GM12878 (cell line): ENCODE results near the gene CASP10. TPM values are rescaled to one million over a fixed set of nuclear protein-coding genes. Genes with fewer than 3 reads are reported as not detected.

Experiments
- ATAC-seq: fragments of 200-7000 bp; cut with Tn5 transposase; 3 replicates; pipeline ENCODE4 v1.9.1; 2020; ENCODE audit warnings: mild to moderate bottlenecking, moderate library complexity
- BruUV-seq: library from RNA; stranded (reverse); fragments of 400-500 nt; replicated peaks from 2 replicates; lab custom pipeline; 2021; lab: Mats Ljungman, UMichigan
- CTCF ChIA-PET: fragments of 300-600 bp; sonication (Branson Sonifier 250); formaldehyde crosslinking; extraction: SDS; loops from one replicate; lab custom pipeline; 2021; ENCODE audit warnings: inconsistent platforms; lab: Yijun Ruan, JAX
- POLR2A ChIA-PET: fragments of 350-600 bp; formaldehyde crosslinking; extraction: SDS; loops from one replicate; lab custom pipeline; 2021; ENCODE audit warnings: inconsistent platforms; lab: Charles Lee
- RAD21 ChIA-PET: fragments of 300-600 bp; sonication (Branson Sonifier 250); formaldehyde crosslinking; loops from one replicate; lab custom pipeline; 2023; ENCODE audit warnings: antibody characterized with exemption; ENCODE audit not compliant: unreplicated experiment; lab: Charles Lee
- SMC1A ChIA-PET: fragments of 300-600 bp; sonication (Branson Sonifier 250); formaldehyde crosslinking; loops from one replicate; lab custom pipeline; 2023; ENCODE audit not compliant: unreplicated experiment, uncharacterized antibody; lab: Charles Lee
- DNase-seq: peaks from one replicate; pipeline ENCODE4 v3.0.0-alpha.2; 2011; ENCODE audit warnings: low read depth, low spot score
- FAIRE-seq: peaks from 3 replicates; lab custom pipeline; 2011; peaks lifted over from hg19 to GRCh38; lab: Jason Lieb, UNC
- H2AFZ ChIP-seq: 2 replicates; pipeline ENCODE4 v1.6.0; 2011; ENCODE audit warnings: low read depth, low read length, control low read depth; ENCODE audit not compliant: control insufficient read depth
- H3K27ac ChIP-seq: 2 replicates; pipeline ENCODE4 v1.5.1; 2011; ENCODE audit warnings: control low read depth; ENCODE audit not compliant: control insufficient read depth, insufficient read depth
- H3K27me3 ChIP-seq, 2 experiments: replicated peaks in 1 of 2; 2 replicates each; pipeline versions ENCODE4 v1.6.0 to v1.6.1; 2011; ENCODE audit warnings: low read length in 1 of 2; ENCODE audit not compliant: control insufficient read depth in 2 of 2, insufficient read depth in 2 of 2
- H3K36me3 ChIP-seq, 2 experiments: 2 replicates each; pipeline ENCODE4 v1.5.1; 2011; ENCODE audit warnings: low read length in 1 of 2; ENCODE audit not compliant: control insufficient read depth in 2 of 2, insufficient read depth in 2 of 2
- H3K4me1 ChIP-seq: 2 replicates; pipeline ENCODE4 v1.6.1; 2011; ENCODE audit warnings: mild to moderate bottlenecking, low read length, moderate library complexity, mixed read lengths; ENCODE audit not compliant: control insufficient read depth, insufficient read depth
- H3K4me2 ChIP-seq: 2 replicates; pipeline ENCODE4 v1.6.0; 2011; ENCODE audit warnings: control low read depth; ENCODE audit not compliant: control insufficient read depth, insufficient read depth
- H3K4me3 ChIP-seq: fragments of 200-600 bp; sonication (generic); 2 replicates; pipeline ENCODE4 v1.5.1; 2016
- H3K79me2 ChIP-seq: 2 replicates; pipeline ENCODE4 v1.6.0; 2011; ENCODE audit warnings: low read length; ENCODE audit not compliant: control insufficient read depth, insufficient read depth
- H3K9ac ChIP-seq: 2 replicates; pipeline ENCODE4 v1.8.0; 2011; ENCODE audit warnings: low read length, control low read depth, mixed read lengths; ENCODE audit not compliant: control insufficient read depth, insufficient read depth
- H3K9me3 ChIP-seq: replicated peaks from 3 replicates; pipeline ENCODE4 v1.5.1; 2011; ENCODE audit warnings: mild to moderate bottlenecking, low read length; ENCODE audit not compliant: control insufficient read depth, insufficient read depth
- H4K20me1 ChIP-seq: 2 replicates; pipeline ENCODE4 v1.6.0; 2011; ENCODE audit not compliant: control insufficient read depth, insufficient read depth
- ATF7 ChIP-seq: fragments of 450-650 bp; IDR thresholded peaks from 2 replicates; pipeline ENCODE4 v1.6.1; 2016; ENCODE audit warnings: low read depth, mild to moderate bottlenecking
- ESRRA ChIP-seq: IDR thresholded peaks from 2 replicates; pipeline ENCODE4 v1.6.1; 2012; ENCODE audit warnings: mild to moderate bottlenecking, low read length, improper control_type of control experiment
- FOXM1 ChIP-seq: IDR thresholded peaks from 2 replicates; pipeline ENCODE4 v1.6.1; 2012; ENCODE audit warnings: low read depth, mild to moderate bottlenecking, inconsistent platforms, low read length, moderate library complexity
- HSF1 ChIP-seq: fragments of 150-350 bp; IDR thresholded peaks from 2 replicates; pipeline ENCODE4 v1.6.1; 2014; ENCODE audit warnings: mild to moderate bottlenecking, low read depth, low read length
- IRF5 ChIP-seq: fragments of 450-650 bp; IDR thresholded peaks from 2 replicates; pipeline ENCODE4 v1.6.1; 2017; ENCODE audit warnings: borderline replicate concordance
- KDM1A ChIP-seq: fragments of 200-600 bp; sonication (generic); IDR thresholded peaks from 2 replicates; pipeline ENCODE4 v1.6.1; 2016; ENCODE audit warnings: borderline replicate concordance
- POLR2AphosphoS2 ChIP-seq: IDR thresholded peaks from 2 replicates; pipeline ENCODE4 v1.6.1; 2011; ENCODE audit warnings: low read depth, mild to moderate bottlenecking, low read length, improper control_type of control experiment, moderate library complexity
- RCOR1 ChIP-seq: conservative IDR thresholded peaks from 2 replicates; pipeline ENCODE4 v1.6.1; 2012; ENCODE audit warnings: low read depth, low read length, improper control_type of control experiment
- SIN3A ChIP-seq: IDR thresholded peaks from 2 replicates; pipeline ENCODE4 v1.6.1; 2012; ENCODE audit warnings: low read depth, low read length, improper control_type of control experiment
- SMARCA5 ChIP-seq: fragments of 450-650 bp; IDR thresholded peaks from 2 replicates; pipeline ENCODE4 v1.6.1; 2017; ENCODE audit warnings: mild to moderate bottlenecking
- SP1 ChIP-seq: IDR thresholded peaks from one replicate; pipeline ENCODE4 v1.6.1; 2011; ENCODE audit warnings: low read depth, low read length
- TBL1XR1 ChIP-seq: IDR thresholded peaks from 2 replicates; pipeline ENCODE4 v1.6.1; 2012; ENCODE audit warnings: low read depth, low read length, improper control_type of control experiment
- TCF3 ChIP-seq: IDR thresholded peaks from 2 replicates; pipeline ENCODE4 v1.6.1; 2012; ENCODE audit warnings: low read depth, mild to moderate bottlenecking, low read length, borderline replicate concordance; ENCODE audit not compliant: insufficient read depth
- USF1 ChIP-seq: IDR thresholded peaks from 2 replicates; pipeline ENCODE4 v1.6.1; 2011; ENCODE audit warnings: borderline replicate concordance, low read depth, mild to moderate bottlenecking, moderate library complexity, mixed read lengths, low read length; ENCODE audit not compliant: insufficient read depth; ENCODE audit errors: extremely low read length
- WGBS: methylation state at CpG from one replicate; pipeline ENCODE4 v1.1.6; 2016; ENCODE audit warnings: low lambda C conversion rate; ENCODE audit not compliant: insufficient replicate concordance, insufficient coverage; ENCODE audit errors: missing lambda C conversion rate; 5-methylcytosine and 5-hydroxymethylcytosine counted together
- in situ Hi-C: fragments of 300-500 bp; cut with MboI; formaldehyde crosslinking; loops from 9 replicates; pipeline ENCODE4 v1.14.3; 2018; ENCODE audit warnings: mixed read lengths
- intact Hi-C: fragments of 100-400 bp; cut with micrococcal nuclease; formaldehyde crosslinking; loops from one replicate; pipeline ENCODE4 v1.14.2; 2022; ENCODE audit not compliant: unreplicated experiment
- polyA plus RNA-seq, 11 experiments: library from polyadenylated mRNA; depleted of rRNA in 4 of 11; unstranded in 6 of 11; stranded (reverse) in 5 of 11; fragments of >200 nt; fragmentation: Nextera tagmentation in 4 of 11; fragmentation: Illumina TruSeq in 1 of 11; extraction: Ambion mirVana in 4 of 11; extraction: Trizol in 1 of 11; gene quantifications; 1 replicate in 1 of 11; 2 replicates in 10 of 11; pipeline versions ENCODE4 v1.2.1 to v1.2.3, GENCODE V29; 2011 to 2016; ENCODE audit warnings: inconsistent platforms in 2 of 11, missing spikeins in 2 of 11, low read depth in 1 of 11
- total RNA-seq, 4 experiments: library from RNA; depleted of rRNA in 3 of 4; stranded (reverse); fragments of >200 nt in 3 of 4; fragmentation: Illumina TruSeq in 1 of 4; extraction: Trizol in 1 of 4; gene quantifications; 2 replicates each; pipeline versions ENCODE4 v1.2.1 to v1.2.3, GENCODE V29; 2013 to 2021
- TF ChIP-seq, protein P1 (sequence below): fragments of 450-650 bp; IDR thresholded peaks from 2 replicates; pipeline ENCODE4 v1.6.1; 2017; ENCODE audit warnings: antibody characterized with exemption, mild to moderate bottlenecking, moderate library complexity
- TF ChIP-seq, protein P2 (sequence below): IDR thresholded peaks from 2 replicates; pipeline ENCODE4 v1.6.1; 2012; ENCODE audit warnings: low read length, inconsistent platforms

CASP10 gene
- total and polyA plus RNA-seq, 10 of the 15 experiments (the other 5 are each of a cell fraction or from before 2014, with no cell fraction given): 7.2 to 14.1 (median 10.8) TPM

- H3K27ac ChIP-seq: no peak overlapping the region
- peaks cover 0 to under 1% of the 10 kb centered on the region in 2 experiments; a peak in 1 of 4 replicates for H3K36me3 ChIP-seq
- no peaks in the 10 kb centered on the region for H4K20me1 ChIP-seq
- ATAC-seq: no peak
- no TSS peak for BruUV-seq
- intact Hi-C loops (loop anchor here (10.0 kb wide), 1 partner anchor 383 kb away; the partner anchor contains the start of gene TMEM237), in situ Hi-C loops (no loop called here)
- H3K9me3 ChIP-seq: no peaks in the 10 kb centered on the region
- ChIA-PET RAD21 (interaction anchor here (0.7 to 6.4 kb wide), 7 partner anchors 8 to 519 kb away, joined by 3 to 79 read pairs (median 4); partner anchors contain the start of gene ALS2), SMC1A (interaction anchor here (1.5 to 10.5 kb wide), 7 partner anchors 10 to 79 kb away, joined by 4 to 87 read pairs (median 10); partner anchors contain the start of gene CASP10), POLR2A (interaction anchor here (1.1 to 5.1 kb wide), 2 partner anchors 28 to 397 kb away, joined by 3 to 33 read pairs; partner anchors contain the start of gene CLK1), CTCF (interaction anchor here (0.5 to 7.1 kb wide), 7 partner anchors 25 to 104 kb away, joined by 3 to 85 read pairs (median 7); partner anchors contain the start of gene CASP10)
- peak overlapping the region; percentile 2; the same call in 1 of the 2 replicates for H3K4me2 ChIP-seq
- TF ChIP-seq FOXM1 (no peak), ATF7 (no peak), SMARCA5 (no peak), TBL1XR1 (no peak), RCOR1 (no peak), SP1 (no peak), POLR2AphosphoS2 (no peak), ESRRA (no peak), IRF5 (no peak), TCF3 (no peak), HSF1 (no peak), KDM1A (no peak), USF1 (no peak), SIN3A (no peak)
- TF ChIP-seq, protein P1, sequence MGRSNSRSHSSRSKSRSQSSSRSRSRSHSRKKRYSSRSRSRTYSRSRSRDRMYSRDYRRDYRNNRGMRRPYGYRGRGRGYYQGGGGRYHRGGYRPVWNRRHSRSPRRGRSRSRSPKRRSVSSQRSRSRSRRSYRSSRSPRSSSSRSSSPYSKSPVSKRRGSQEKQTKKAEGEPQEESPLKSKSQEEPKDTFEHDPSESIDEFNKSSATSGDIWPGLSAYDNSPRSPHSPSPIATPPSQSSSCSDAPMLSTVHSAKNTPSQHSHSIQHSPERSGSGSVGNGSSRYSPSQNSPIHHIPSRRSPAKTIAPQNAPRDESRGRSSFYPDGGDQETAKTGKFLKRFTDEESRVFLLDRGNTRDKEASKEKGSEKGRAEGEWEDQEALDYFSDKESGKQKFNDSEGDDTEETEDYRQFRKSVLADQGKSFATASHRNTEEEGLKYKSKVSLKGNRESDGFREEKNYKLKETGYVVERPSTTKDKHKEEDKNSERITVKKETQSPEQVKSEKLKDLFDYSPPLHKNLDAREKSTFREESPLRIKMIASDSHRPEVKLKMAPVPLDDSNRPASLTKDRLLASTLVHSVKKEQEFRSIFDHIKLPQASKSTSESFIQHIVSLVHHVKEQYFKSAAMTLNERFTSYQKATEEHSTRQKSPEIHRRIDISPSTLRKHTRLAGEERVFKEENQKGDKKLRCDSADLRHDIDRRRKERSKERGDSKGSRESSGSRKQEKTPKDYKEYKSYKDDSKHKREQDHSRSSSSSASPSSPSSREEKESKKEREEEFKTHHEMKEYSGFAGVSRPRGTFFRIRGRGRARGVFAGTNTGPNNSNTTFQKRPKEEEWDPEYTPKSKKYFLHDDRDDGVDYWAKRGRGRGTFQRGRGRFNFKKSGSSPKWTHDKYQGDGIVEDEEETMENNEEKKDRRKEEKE: no peak
- TF ChIP-seq, protein P2, sequence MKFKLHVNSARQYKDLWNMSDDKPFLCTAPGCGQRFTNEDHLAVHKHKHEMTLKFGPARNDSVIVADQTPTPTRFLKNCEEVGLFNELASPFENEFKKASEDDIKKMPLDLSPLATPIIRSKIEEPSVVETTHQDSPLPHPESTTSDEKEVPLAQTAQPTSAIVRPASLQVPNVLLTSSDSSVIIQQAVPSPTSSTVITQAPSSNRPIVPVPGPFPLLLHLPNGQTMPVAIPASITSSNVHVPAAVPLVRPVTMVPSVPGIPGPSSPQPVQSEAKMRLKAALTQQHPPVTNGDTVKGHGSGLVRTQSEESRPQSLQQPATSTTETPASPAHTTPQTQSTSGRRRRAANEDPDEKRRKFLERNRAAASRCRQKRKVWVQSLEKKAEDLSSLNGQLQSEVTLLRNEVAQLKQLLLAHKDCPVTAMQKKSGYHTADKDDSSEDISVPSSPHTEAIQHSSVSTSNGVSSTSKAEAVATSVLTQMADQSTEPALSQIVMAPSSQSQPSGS: no peak
- no peaks in the 10 kb centered on the region for H3K27me3 ChIP-seq
- no peak overlapping the region; the same call in 1 of the 2 replicates for H3K4me3 ChIP-seq
- FAIRE-seq: no peak
- DNase-seq: no peak
- peaks cover 25% of the 10 kb centered on the region for H3K4me1 ChIP-seq
- H3K79me2 ChIP-seq: peaks cover 9% of the 10 kb centered on the region
- 57% methylated on average over 9 of the region's 9 CpGs for WGBS
- no peak overlapping the region for H2AFZ ChIP-seq
- H3K9ac ChIP-seq: no peak overlapping the region
Measured at GRCh38 chr2:201261471-201261870, 78.5 kb downstream of the CASP10 start.
